CD4-positive, alpha-beta T cell (primary cell): ENCODE results near the gene OPTC. TPM values are rescaled to one million over a fixed set of nuclear protein-coding genes. Genes with fewer than 3 reads are reported as not detected.

Source experiments
- ATAC-seq: fragments of 200-7000 bp; cut with Tn5 transposase; one replicate; pipeline ENCODE4 v1.10.0; 2022; ENCODE audit warnings: mild to moderate bottlenecking; ENCODE audit not compliant: poor library complexity
- CTCF ChIA-PET: fragments of 350-600 bp; sonication (Branson Sonifier 250); formaldehyde crosslinking; loops from one replicate; lab custom pipeline; 2021; ENCODE audit warnings: antibody characterized with exemption, inconsistent platforms; lab: Charles Lee
- POLR2A ChIA-PET: fragments of 350-600 bp; sonication (Branson Sonifier 250); formaldehyde crosslinking; loops from one replicate; lab custom pipeline; 2021; ENCODE audit warnings: antibody characterized with exemption, inconsistent platforms; lab: Charles Lee
- DNase-seq, 14 experiments: peaks; one replicate each; pipeline ENCODE4 v3.0.0-alpha.2; 2013 to 2020; ENCODE audit warnings: mixed read lengths in 2 of 14
- H3K27ac ChIP-seq, 2 donors: one replicate each; pipeline versions ENCODE4 v1.5.1 to v1.7.0; 2013; ENCODE audit warnings: low read length in 2 of 2, low read depth in 1 of 2, mild to moderate bottlenecking in 1 of 2
- H3K27me3 ChIP-seq, 2 experiments: 1 replicate in 1 of 2; 2 replicates in 1 of 2; pipeline versions ENCODE4 v1.6.1 to v1.7.0; 2013; ENCODE audit warnings: low read length in 2 of 2, control low read depth in 1 of 2, mild to moderate bottlenecking in 1 of 2, moderate library complexity in 1 of 2; ENCODE audit not compliant: insufficient read depth in 2 of 2, control insufficient read depth in 1 of 2
- H3K36me3 ChIP-seq: one replicate; pipeline ENCODE4 v1.6.1; 2013; ENCODE audit warnings: low read length, control low read depth; ENCODE audit not compliant: insufficient read depth
- H3K4me1 ChIP-seq: one replicate; pipeline ENCODE4 v1.6.1; 2013; ENCODE audit warnings: low read length, control low read depth; ENCODE audit not compliant: insufficient read depth
- H3K4me3 ChIP-seq: one replicate; pipeline ENCODE4 v1.5.1; 2013; ENCODE audit warnings: mild to moderate bottlenecking, low read length, moderate library complexity
- H3K9me3 ChIP-seq, 2 experiments: 1 replicate in 1 of 2; 2 replicates in 1 of 2; pipeline versions ENCODE4 v1.6.1 to v1.7.0; 2013; ENCODE audit warnings: low read length in 2 of 2, mild to moderate bottlenecking in 2 of 2, control low read depth in 1 of 2, moderate library complexity in 1 of 2; ENCODE audit not compliant: control insufficient read depth in 1 of 2, insufficient read depth in 1 of 2
- H3K27ac Mint-ChIP-seq: one replicate; pipeline ENCODE4 v1.8.0; 2020; ENCODE audit warnings: mixed read lengths
- H3K27me3 Mint-ChIP-seq: one replicate; pipeline ENCODE4 v1.8.0; 2021; ENCODE audit warnings: mixed read lengths
- H3K36me3 Mint-ChIP-seq: one replicate; pipeline ENCODE4 v1.8.0; 2021; ENCODE audit warnings: low read depth, mixed read lengths
- H3K4me1 Mint-ChIP-seq: one replicate; pipeline ENCODE4 v1.8.0; 2021; ENCODE audit warnings: low read depth, mixed read lengths
- H3K4me3 Mint-ChIP-seq: one replicate; pipeline ENCODE4 v1.8.0; 2020; ENCODE audit warnings: mild to moderate bottlenecking, mixed read lengths
- H3K9me3 Mint-ChIP-seq: one replicate; pipeline ENCODE4 v1.8.0; 2020; ENCODE audit warnings: mixed read lengths
- intact Hi-C, 2 experiments: fragments of 100-400 bp; cut with DNase I in 1 of 2; cut with micrococcal nuclease in 1 of 2; formaldehyde crosslinking; loops; one replicate each; pipeline versions ENCODE4 v1.15.1 to v1.9.0; 2023 to 2025; cut with DNase I, micrococcal nuclease
- total RNA-seq, 174 experiments: library from RNA in 2 of 174; stranded (reverse) in 2 of 174; gene quantifications; one replicate each; pipeline ENCODE4 v1.2.3 and lab custom pipeline; 2021 to 2026
- TF ChIP-seq, protein P1 (sequence below): fragments of 200-600 bp; IDR thresholded peaks from one replicate; pipeline ENCODE4 v1.8.0; 2022; ENCODE audit warnings: antibody characterized with exemption, mild to moderate bottlenecking

Gene OPTC
- total RNA-seq, 2 experiments from 2014 or later, result not detected

- no peak overlapping the region for H3K27ac Mint-ChIP-seq
- no peaks in the 10 kb centered on the region for H3K9me3 Mint-ChIP-seq
- H3K27me3 Mint-ChIP-seq, result peaks cover 18% of the 10 kb centered on the region
- ATAC-seq (no peak), DNase-seq (no peak)
- H3K4me3 ChIP-seq, result no peak overlapping the region
- intact Hi-C loops, result no loop called here
- no peaks in the 10 kb centered on the region for H3K9me3 ChIP-seq
- no peaks in the 10 kb centered on the region for H3K4me1 Mint-ChIP-seq
- ChIA-PET CTCF (interaction anchor here (0.9 to 1.2 kb wide), 2 partner anchors 9 to 212 kb away, joined by 3 to 5 read pairs; no protein-coding TSS in a partner anchor), POLR2A (no interaction called here)
- TF ChIP-seq, protein P1, sequence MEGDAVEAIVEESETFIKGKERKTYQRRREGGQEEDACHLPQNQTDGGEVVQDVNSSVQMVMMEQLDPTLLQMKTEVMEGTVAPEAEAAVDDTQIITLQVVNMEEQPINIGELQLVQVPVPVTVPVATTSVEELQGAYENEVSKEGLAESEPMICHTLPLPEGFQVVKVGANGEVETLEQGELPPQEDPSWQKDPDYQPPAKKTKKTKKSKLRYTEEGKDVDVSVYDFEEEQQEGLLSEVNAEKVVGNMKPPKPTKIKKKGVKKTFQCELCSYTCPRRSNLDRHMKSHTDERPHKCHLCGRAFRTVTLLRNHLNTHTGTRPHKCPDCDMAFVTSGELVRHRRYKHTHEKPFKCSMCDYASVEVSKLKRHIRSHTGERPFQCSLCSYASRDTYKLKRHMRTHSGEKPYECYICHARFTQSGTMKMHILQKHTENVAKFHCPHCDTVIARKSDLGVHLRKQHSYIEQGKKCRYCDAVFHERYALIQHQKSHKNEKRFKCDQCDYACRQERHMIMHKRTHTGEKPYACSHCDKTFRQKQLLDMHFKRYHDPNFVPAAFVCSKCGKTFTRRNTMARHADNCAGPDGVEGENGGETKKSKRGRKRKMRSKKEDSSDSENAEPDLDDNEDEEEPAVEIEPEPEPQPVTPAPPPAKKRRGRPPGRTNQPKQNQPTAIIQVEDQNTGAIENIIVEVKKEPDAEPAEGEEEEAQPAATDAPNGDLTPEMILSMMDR, result no peak
- H3K36me3 ChIP-seq, result no peaks in the 10 kb centered on the region
- H3K27ac ChIP-seq, result no peak overlapping the region
- no peaks in the 10 kb centered on the region for H3K36me3 Mint-ChIP-seq
- peaks cover 8% of the 10 kb centered on the region for H3K4me1 ChIP-seq
- no peak overlapping the region for H3K4me3 Mint-ChIP-seq
- H3K27me3 ChIP-seq, result peaks cover 0 to 7% of the 10 kb centered on the region in 2 experiments
Measured at GRCh38 chr1:203478986-203479385, 15.0 kb upstream of the OPTC start.

GRCh38 chr1:203479646-203480045 lies 14.3 kb upstream of the OPTC start:
- intact Hi-C loops, result no loop called here
- H3K36me3 ChIP-seq, result no peaks in the 10 kb centered on the region
- peaks cover 0 to 7% of the 10 kb centered on the region in 2 experiments for H3K27me3 ChIP-seq
- no peaks in the 10 kb centered on the region for H3K9me3 ChIP-seq
- no peak overlapping the region for H3K27ac ChIP-seq
- H3K4me3 Mint-ChIP-seq, result no peak overlapping the region
- peaks cover 8% of the 10 kb centered on the region for H3K4me1 ChIP-seq
- H3K36me3 Mint-ChIP-seq, result no peaks in the 10 kb centered on the region
- POLR2A ChIA-PET, result no interaction called here
- no peak for ATAC-seq
- TF ChIP-seq, protein P1, result no peak
- peaks cover 14% of the 10 kb centered on the region for H3K27me3 Mint-ChIP-seq
- no peak overlapping the region for H3K27ac Mint-ChIP-seq
- no peaks in the 10 kb centered on the region for H3K9me3 Mint-ChIP-seq
- no peak overlapping the region for H3K4me3 ChIP-seq
- no peaks in the 10 kb centered on the region for H3K4me1 Mint-ChIP-seq
- CTCF ChIA-PET, result interaction anchor here (0.9 to 1.2 kb wide), 2 partner anchors 8 to 212 kb away, joined by 3 to 5 read pairs; no protein-coding TSS in a partner anchor
- no peak for DNase-seq

DNA sequence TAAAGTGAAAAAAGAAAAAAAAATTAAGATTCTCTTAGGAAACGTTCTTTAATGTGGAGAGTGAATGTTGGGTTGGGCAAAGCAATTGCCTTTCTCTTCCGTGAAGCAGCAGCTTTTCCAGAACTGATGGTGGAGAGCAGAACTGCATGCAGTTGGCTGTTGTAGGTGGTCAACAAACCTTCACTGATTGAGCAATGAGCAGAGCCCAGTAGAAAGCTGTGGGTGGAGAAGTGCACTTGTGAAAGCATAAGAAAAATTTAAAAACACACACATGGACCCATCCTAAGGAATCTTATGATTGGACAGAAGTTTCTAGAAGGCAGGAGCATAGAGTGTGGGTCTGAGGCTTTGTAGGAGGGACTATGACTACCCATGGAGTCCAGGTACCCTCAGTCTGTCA lies 13.9 kb upstream of the OPTC start:
- ChIA-PET CTCF (interaction anchor here (0.5 to 0.9 kb wide), 2 partner anchors 8 to 142 kb away, joined by 5 to 6 read pairs; no protein-coding TSS in a partner anchor), POLR2A (no interaction called here)
- Histone ChIP-seq H3K9me3 (no peaks in the 10 kb centered on the region), H3K4me1 (peaks cover 8% of the 10 kb centered on the region), H3K4me3 (no peak overlapping the region), H3K27me3 (peaks cover 0 to 4% of the 10 kb centered on the region in 2 experiments), H3K27ac (no peak overlapping the region), H3K36me3 (no peaks in the 10 kb centered on the region)
- H3K9me3 Mint-ChIP-seq, result no peaks in the 10 kb centered on the region
- H3K4me3 Mint-ChIP-seq, result no peak overlapping the region
- peaks cover 10% of the 10 kb centered on the region for H3K27me3 Mint-ChIP-seq
- no peak overlapping the region for H3K27ac Mint-ChIP-seq
- DNase-seq, result no peak
- no peak for ATAC-seq
- TF ChIP-seq, protein P1, result no peak
- intact Hi-C loops, result no loop called here
- no peaks in the 10 kb centered on the region for H3K36me3 Mint-ChIP-seq
- no peaks in the 10 kb centered on the region for H3K4me1 Mint-ChIP-seq
